SH-SY5Y (cell line): ENCODE data around the gene APBB3.

Experiments
- GATA2 ChIP-seq: IDR thresholded peaks from 2 replicates; pipeline ENCODE4 v1.6.1; 2011; ENCODE audit warnings: mild to moderate bottlenecking, low read depth, low read length
- GATA3 ChIP-seq: IDR thresholded peaks from 2 replicates; pipeline ENCODE4 v1.6.1; 2011; ENCODE audit warnings: low read depth, mild to moderate bottlenecking, low read length, moderate library complexity

Gene APBB3

GRCh38 chr5:140590861-140591260 lies 26.5 kb upstream of the APBB3 start:
- TF ChIP-seq GATA2 (no peak), GATA3 (no peak)

DNA sequence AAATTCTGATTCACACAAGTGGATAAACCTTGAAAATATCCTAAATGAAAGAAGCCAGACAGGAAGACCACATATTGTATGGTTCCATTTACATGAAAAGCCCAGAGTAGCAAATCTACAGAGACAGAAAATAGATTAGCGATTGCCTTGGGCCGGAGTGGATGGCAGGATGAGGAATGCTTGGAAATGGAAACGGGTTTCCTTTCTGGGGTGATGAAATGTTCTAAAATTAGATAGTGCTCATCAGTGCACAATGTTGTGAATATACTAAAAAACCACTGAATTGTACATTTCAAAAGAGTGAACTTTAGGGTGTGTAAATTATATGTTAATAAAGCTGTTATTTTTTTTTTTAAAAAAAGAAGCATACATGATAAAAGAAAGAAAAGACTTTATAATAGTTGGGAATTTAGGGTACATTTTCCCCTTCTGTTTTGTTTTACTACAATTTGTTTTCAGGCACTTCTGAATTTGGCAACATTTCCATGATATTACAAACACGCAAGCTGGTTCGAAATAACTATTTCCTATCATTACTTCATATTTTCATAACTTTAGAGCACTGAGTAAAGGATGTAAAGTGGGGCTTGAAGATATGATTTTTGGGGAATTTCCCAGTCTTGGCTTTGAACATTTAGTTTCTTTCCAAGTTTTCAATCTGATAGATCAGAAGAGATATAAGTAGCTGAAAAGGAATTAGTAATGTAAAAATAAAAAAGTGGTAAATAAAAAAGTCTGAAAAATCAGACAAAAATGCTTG lies 24.1 kb upstream of the APBB3 start:
- TF ChIP-seq GATA3 (no peak), GATA2 (no peak)

GRCh38 chr5:140587495-140587894 lies 23.1 kb upstream of the APBB3 start:
- TF ChIP-seq GATA2 (no peak), GATA3 (no peak)

- TF ChIP-seq GATA3 = no peak
- no peak for TF ChIP-seq GATA2
Measured at GRCh38 chr5:140576776-140577201, 12.4 kb upstream of the APBB3 start.

GRCh38 chr5:140575309-140575708 lies 10.9 kb upstream of the APBB3 start:
- TF ChIP-seq GATA3 = no peak
- no peak for TF ChIP-seq GATA2

DNA sequence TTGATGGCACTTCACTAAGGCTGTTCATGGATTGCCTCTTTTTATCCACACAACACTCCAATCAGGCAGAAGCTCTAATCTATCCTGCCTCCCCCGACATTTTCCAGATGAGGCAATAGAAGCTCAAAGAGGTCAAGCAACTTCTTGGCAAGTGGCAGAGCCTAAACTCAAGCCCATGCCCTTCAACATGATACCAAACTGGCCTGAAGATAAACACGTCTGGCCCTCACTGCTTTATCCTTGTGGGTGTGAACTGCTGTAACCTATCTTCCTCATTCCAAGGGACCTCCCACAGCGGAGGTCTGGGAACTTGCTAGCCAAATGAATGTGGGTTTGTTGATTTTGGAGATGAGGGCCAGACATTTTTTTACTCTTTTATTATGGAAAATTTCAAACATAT lies 9.8 kb upstream of the APBB3 start:
- TF ChIP-seq GATA2 = no peak
- TF ChIP-seq GATA3 = no peak

DNA sequence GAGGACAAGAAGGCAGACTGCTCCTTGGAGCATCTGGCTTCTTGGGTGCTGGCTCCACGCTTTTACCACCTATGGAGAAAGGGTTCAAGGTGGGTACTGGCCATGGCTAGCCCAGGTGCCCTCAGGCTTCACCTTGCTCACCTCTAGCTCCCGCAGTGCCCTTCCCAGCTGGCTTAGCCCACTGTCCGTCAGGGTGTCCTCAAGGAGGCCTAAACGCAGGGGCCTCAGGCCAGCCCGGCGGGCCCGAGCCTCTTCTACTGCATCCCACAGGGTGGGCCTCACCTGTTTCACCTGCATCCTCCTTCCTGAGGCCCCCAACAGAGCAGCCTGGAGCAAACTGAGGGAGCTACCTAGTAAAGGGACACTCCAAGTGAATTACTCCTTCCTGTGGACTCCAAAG lies 9.3 kb upstream of the APBB3 start:
- TF ChIP-seq GATA3 (no peak), GATA2 (no peak)

GRCh38 chr5:140571105-140571504 lies 6.7 kb upstream of the APBB3 start:
- TF ChIP-seq GATA2 = no peak
- TF ChIP-seq GATA3 = no peak

GRCh38 chr5:140570488-140570887 lies 6.1 kb upstream of the APBB3 start:
- TF ChIP-seq GATA3 (no peak), GATA2 (no peak)

GRCh38 chr5:140570058-140570457 lies 5.7 kb upstream of the APBB3 start:
- TF ChIP-seq GATA2 = no peak
- TF ChIP-seq GATA3 = no peak

- TF ChIP-seq GATA2 = no peak
- TF ChIP-seq GATA3 = no peak
Measured at GRCh38 chr5:140569197-140569596, 4.8 kb upstream of the APBB3 start.

- TF ChIP-seq GATA3 (no peak), GATA2 (no peak)
Measured at GRCh38 chr5:140568443-140569063, 4.2 kb upstream of the APBB3 start.

DNA sequence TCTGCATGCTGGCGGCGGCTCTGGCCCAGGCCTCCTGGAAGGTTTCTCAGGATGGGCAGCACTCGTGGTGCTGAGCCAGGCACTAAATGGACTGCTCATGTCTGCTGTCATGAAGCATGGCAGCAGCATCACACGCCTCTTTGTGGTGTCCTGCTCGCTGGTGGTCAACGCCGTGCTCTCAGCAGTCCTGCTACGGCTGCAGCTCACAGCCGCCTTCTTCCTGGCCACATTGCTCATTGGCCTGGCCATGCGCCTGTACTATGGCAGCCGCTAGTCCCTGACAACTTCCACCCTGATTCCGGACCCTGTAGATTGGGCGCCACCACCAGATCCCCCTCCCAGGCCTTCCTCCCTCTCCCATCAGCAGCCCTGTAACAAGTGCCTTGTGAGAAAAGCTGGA lies 3.5 kb upstream of the APBB3 start:
- TF ChIP-seq GATA2 (no peak), GATA3 (no peak)

DNA sequence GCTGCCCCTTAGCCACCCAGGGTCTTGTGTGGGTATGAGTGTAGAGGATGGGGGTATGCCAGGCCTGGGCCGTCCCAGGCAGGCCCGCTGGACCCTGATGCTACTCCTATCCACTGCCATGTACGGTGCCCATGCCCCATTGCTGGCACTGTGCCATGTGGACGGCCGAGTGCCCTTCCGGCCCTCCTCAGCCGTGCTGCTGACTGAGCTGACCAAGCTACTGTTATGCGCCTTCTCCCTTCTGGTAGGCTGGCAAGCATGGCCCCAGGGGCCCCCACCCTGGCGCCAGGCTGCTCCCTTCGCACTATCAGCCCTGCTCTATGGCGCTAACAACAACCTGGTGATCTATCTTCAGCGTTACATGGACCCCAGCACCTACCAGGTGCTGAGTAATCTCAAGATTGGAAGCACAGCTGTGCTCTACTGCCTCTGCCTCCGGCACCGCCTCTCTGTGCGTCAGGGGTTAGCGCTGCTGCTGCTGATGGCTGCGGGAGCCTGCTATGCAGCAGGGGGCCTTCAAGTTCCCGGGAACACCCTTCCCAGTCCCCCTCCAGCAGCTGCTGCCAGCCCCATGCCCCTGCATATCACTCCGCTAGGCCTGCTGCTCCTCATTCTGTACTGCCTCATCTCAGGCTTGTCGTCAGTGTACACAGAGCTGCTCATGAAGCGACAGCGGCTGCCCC lies 2.9 kb upstream of the APBB3 start:
- TF ChIP-seq GATA2 = no peak
- TF ChIP-seq GATA3 = no peak

DNA sequence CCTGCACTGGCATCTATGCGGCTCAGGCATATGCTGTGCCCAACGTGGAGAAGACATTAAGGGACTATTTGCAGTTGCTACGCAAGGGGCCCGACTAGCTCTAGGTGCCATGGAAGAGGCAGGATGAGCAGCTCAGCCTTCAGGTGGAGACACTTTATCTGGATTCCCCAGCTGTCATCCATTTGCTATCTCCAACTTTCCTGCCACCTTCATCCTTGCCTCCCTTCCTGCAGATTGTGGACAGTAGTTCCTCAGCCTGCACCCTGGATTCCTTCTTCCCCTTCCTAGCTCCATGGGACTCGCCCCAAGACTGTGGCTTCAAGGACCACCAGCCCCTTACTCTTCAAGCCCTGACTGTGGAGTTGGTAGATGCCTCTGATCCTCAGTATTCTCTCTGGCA lies 2.3 kb upstream of the APBB3 start:
- TF ChIP-seq GATA3 (no peak), GATA2 (no peak)

- TF ChIP-seq GATA2 = no peak
- no peak for TF ChIP-seq GATA3
Measured at GRCh38 chr5:140565780-140566095, 1.3 kb upstream of the APBB3 start.
